ENCODE measurements around the gene C6orf89. TPM values are rescaled to one million over a fixed set of nuclear protein-coding genes. Genes with fewer than 3 reads are reported as not detected.

The C6orf89 gene
- total RNA-seq, 1 donor from 2014 or later, result 76.4 TPM

DNA sequence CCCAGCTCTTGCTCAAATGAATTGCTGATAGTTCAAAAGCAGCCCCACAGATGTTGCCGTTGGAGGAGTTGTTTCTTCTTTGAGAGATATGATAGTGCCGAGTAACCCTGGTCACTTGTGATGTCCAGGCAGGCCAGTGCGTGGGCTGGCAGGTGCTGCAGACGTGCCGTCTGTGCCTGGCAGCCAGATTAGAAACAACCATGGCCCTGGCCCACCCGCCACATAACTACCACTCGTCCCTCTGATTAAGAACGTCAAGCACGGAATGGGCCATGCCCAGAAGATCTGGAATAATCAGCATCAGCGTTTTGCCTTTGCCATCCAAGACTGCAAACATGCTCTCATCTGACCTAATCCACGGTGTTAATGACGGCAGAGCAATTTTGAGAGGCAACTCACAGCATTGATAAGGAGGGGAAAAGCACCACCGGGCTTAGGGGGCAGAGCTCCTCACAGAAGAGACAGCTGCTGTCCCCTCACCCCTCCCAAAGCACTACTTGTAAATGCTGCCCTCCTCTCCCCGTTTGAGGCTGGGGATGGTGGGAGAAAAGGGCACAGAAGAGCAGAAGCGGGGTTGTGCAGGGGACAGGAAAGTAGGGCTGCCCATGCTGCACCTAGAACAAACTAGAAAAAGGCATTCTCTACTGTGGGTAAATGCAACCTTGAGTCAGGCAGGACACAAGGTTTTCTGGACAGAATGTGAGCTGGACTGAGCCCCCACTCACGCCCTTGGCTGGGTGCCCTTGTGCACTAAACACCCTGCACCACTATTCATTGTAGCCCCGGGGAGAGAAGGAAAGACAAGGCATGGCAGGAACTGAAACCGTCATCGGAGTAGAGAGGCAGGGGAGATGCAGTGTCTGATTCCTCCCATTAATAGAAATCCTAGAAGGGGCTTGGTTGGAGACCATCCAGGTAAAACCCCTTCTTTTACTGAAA lies 41.3 kb upstream of the C6orf89 start:
- no peaks in the 10 kb centered on the region for H3K36me3 ChIP-seq
- peak overlapping the region; percentile 63 for H3K4me3 ChIP-seq
- DNase-seq, result peak; percentile 71
- peaks cover 11% of the 10 kb centered on the region for H3K27me3 ChIP-seq (ENCODE audit: low read depth)
- peak overlapping the region; percentile 92 for H3K27ac ChIP-seq (replicated peaks)
- intact Hi-C loops (cut with micrococcal nuclease), result no loop called here
- peaks cover 64% of the 10 kb centered on the region for H3K4me1 ChIP-seq
- H3K9me3 ChIP-seq (replicated peaks), result no peaks in the 10 kb centered on the region
- TF ChIP-seq, protein P1, sequence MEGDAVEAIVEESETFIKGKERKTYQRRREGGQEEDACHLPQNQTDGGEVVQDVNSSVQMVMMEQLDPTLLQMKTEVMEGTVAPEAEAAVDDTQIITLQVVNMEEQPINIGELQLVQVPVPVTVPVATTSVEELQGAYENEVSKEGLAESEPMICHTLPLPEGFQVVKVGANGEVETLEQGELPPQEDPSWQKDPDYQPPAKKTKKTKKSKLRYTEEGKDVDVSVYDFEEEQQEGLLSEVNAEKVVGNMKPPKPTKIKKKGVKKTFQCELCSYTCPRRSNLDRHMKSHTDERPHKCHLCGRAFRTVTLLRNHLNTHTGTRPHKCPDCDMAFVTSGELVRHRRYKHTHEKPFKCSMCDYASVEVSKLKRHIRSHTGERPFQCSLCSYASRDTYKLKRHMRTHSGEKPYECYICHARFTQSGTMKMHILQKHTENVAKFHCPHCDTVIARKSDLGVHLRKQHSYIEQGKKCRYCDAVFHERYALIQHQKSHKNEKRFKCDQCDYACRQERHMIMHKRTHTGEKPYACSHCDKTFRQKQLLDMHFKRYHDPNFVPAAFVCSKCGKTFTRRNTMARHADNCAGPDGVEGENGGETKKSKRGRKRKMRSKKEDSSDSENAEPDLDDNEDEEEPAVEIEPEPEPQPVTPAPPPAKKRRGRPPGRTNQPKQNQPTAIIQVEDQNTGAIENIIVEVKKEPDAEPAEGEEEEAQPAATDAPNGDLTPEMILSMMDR (IDR thresholded peaks at IDR 0.05; ENCODE audit: borderline replicate concordance), result no peak

DNA sequence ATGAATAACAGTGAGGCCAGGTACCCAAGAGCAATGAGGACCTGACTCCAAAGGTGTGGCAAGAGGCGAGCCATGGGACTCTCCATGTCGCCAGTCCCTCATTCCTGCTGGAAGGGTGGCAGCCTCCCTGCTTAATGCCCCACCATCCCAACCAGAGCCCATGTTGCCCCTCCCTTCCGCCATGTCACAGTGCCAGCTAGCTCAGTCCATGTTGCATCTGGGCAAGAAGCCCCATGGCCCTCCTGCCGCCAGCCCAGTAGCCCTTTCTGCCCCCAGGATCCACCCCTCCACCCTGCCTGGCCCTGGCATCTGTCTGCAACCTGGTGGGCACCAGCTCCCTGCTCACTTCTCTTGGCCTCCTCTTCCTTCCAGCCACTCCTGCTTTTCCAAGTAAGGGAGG lies 40.5 kb upstream of the C6orf89 start:
- H3K27me3 ChIP-seq (ENCODE audit: low read depth), result peaks cover 5% of the 10 kb centered on the region
- intact Hi-C loops (cut with micrococcal nuclease), result no loop called here
- peak overlapping the region; percentile 92 for H3K27ac ChIP-seq (replicated peaks)
- peaks cover 66% of the 10 kb centered on the region for H3K4me1 ChIP-seq
- peak overlapping the region; percentile 63 for H3K4me3 ChIP-seq
- H3K9me3 ChIP-seq (replicated peaks), result no peaks in the 10 kb centered on the region
- TF ChIP-seq, protein P1 (IDR thresholded peaks at IDR 0.05; ENCODE audit: borderline replicate concordance), result no peak
- no peaks in the 10 kb centered on the region for H3K36me3 ChIP-seq
- DNase-seq, result no peak

GRCh38 chr6:36847152-36847551 lies 38.6 kb upstream of the C6orf89 start:
- peaks cover 70% of the 10 kb centered on the region for H3K4me1 ChIP-seq
- H3K27me3 ChIP-seq (ENCODE audit: low read depth), result no peaks in the 10 kb centered on the region
- no peak for DNase-seq
- H3K27ac ChIP-seq (replicated peaks), result peak overlapping the region; percentile 92
- intact Hi-C loops (cut with micrococcal nuclease), result no loop called here
- H3K4me3 ChIP-seq, result peak overlapping the region; percentile 44
- TF ChIP-seq, protein P1 (IDR thresholded peaks at IDR 0.05; ENCODE audit: borderline replicate concordance), result no peak
- no peaks in the 10 kb centered on the region for H3K9me3 ChIP-seq (replicated peaks)
- H3K36me3 ChIP-seq, result no peaks in the 10 kb centered on the region

DNA sequence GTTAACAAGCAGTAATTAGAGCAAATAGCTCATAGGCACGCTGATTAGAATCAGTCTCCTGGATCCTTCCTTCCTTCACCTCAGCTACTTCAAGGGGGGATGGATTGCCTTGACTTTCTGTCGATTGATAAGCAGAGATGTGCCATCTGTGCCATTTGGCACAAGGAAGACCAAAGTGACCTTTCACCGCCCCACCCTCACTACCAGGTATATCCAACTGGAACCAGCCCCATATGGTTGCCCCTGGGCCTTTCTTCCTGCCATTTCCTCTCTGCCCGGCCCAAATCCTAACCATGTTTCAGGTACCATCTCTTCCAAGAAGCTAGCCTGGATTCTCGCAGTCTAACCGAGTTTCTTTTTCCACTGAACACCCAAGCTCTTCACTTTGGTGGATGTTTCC lies 37.8 kb upstream of the C6orf89 start:
- H3K4me1 ChIP-seq, result peaks cover 78% of the 10 kb centered on the region
- peak overlapping the region; percentile 44 for H3K4me3 ChIP-seq
- H3K27ac ChIP-seq (replicated peaks), result peak overlapping the region; percentile 92
- intact Hi-C loops (cut with micrococcal nuclease), result no loop called here
- TF ChIP-seq, protein P1 (IDR thresholded peaks at IDR 0.05; ENCODE audit: borderline replicate concordance), result no peak
- no peaks in the 10 kb centered on the region for H3K27me3 ChIP-seq (ENCODE audit: low read depth)
- no peak for DNase-seq
- no peaks in the 10 kb centered on the region for H3K36me3 ChIP-seq
- no peaks in the 10 kb centered on the region for H3K9me3 ChIP-seq (replicated peaks)

- peak; percentile 77 for DNase-seq
- Histone ChIP-seq H3K27ac (replicated peaks) (peak overlapping the region; percentile 92), H3K36me3 (no peaks in the 10 kb centered on the region), H3K4me3 (peak overlapping the region; percentile 44), H3K4me1 (peaks cover 87% of the 10 kb centered on the region), H3K27me3 (ENCODE audit: low read depth) (no peaks in the 10 kb centered on the region), H3K9me3 (replicated peaks) (no peaks in the 10 kb centered on the region)
- intact Hi-C loops (cut with micrococcal nuclease), result no loop called here
- TF ChIP-seq, protein P1 (IDR thresholded peaks at IDR 0.05; ENCODE audit: borderline replicate concordance), result no peak
Measured at GRCh38 chr6:36848658-36849441, 36.9 kb upstream of the C6orf89 start.
